HL-60 (cell line): ENCODE measurements around the gene DPYD.

Source experiments
- DNase-seq, 2 experiments: peaks; one replicate each; pipeline ENCODE4 v3.0.0-alpha.2; 2010 to 2020; ENCODE audit warnings: low read depth in 1 of 2, low spot score in 1 of 2
- H3K27ac ChIP-seq: fragments of 250-450 bp; sonication (Bioruptor Pico); replicated peaks from 2 replicates; pipeline ENCODE4 v1.5.1; 2020; ENCODE audit warnings: mild to moderate bottlenecking, moderate library complexity
- H3K27me3 ChIP-seq: fragments of 250-450 bp; sonication (Bioruptor Pico); 2 replicates; pipeline ENCODE4 v1.5.1; 2021; ENCODE audit warnings: mild to moderate bottlenecking, moderate library complexity; ENCODE audit not compliant: insufficient read depth, poor library complexity, severe bottlenecking
- H3K4me3 ChIP-seq: replicated peaks from 2 replicates; pipeline ENCODE4 v1.5.1; 2011; ENCODE audit warnings: mild to moderate bottlenecking, control low read depth, low read length; ENCODE audit not compliant: insufficient read depth
- CTCF ChIP-seq: IDR thresholded peaks from one replicate; pipeline ENCODE4 v1.5.1; 2011; ENCODE audit warnings: low read length, control low read depth, inconsistent platforms; ENCODE audit not compliant: insufficient read depth
- GABPA ChIP-seq: IDR thresholded peaks from 2 replicates; pipeline ENCODE4 v1.6.1; 2012; ENCODE audit warnings: low read depth
- POLR2AphosphoS5 ChIP-seq: IDR thresholded peaks from 2 replicates; pipeline ENCODE4 v1.6.1; 2012; ENCODE audit warnings: low read depth
- REST ChIP-seq: IDR thresholded peaks from 2 replicates; pipeline ENCODE4 v1.6.1; 2012; ENCODE audit warnings: low read depth; ENCODE audit not compliant: insufficient replicate concordance
- SPI1 ChIP-seq: IDR thresholded peaks from 2 replicates; pipeline ENCODE4 v1.6.1; 2012; ENCODE audit warnings: low read depth, mild to moderate bottlenecking, borderline replicate concordance

The DPYD gene

GRCh38 chr1:97157991-97158390 is 762.8 kb downstream of the DPYD start:
- no peak overlapping the region for H3K27ac ChIP-seq
- DNase-seq = no peak
- no peaks in the 10 kb centered on the region for H3K27me3 ChIP-seq
- no peak overlapping the region for H3K4me3 ChIP-seq
- no peak for TF ChIP-seq SPI1
- no peak for TF ChIP-seq POLR2AphosphoS5
- no peak for TF ChIP-seq CTCF
- TF ChIP-seq GABPA = no peak
- no peak for TF ChIP-seq REST

GRCh38 chr1:97151651-97152050 is 769.2 kb downstream of the DPYD start:
- no peak for DNase-seq
- no peak overlapping the region for H3K27ac ChIP-seq
- no peak overlapping the region for H3K4me3 ChIP-seq
- TF ChIP-seq CTCF (no peak), POLR2AphosphoS5 (no peak), REST (no peak), GABPA (no peak), SPI1 (no peak)
- H3K27me3 ChIP-seq = no peaks in the 10 kb centered on the region

GRCh38 chr1:97145321-97145956 is 775.4 kb downstream of the DPYD start:
- Histone ChIP-seq H3K27me3 (no peaks in the 10 kb centered on the region), H3K27ac (no peak overlapping the region)
- TF ChIP-seq SPI1 (no peak), CTCF (no peak), POLR2AphosphoS5 (no peak), REST (no peak), GABPA (no peak)

More at GRCh38 chr1:97145321-97145956, 775.4 kb downstream of the DPYD start:
- H3K4me3 ChIP-seq = no peak overlapping the region
- DNase-seq = no peak
